Measurements from ENCODE around the gene C1QTNF6. TPM values are rescaled to one million over a fixed set of nuclear protein-coding genes. Genes with fewer than 3 reads are reported as not detected.

Gene C1QTNF6
- total RNA-seq, 1 experiment from 2014 or later: 15.2 TPM

- RAD21 ChIA-PET (ENCODE audit: low non-redundant PET in 1 of 2, low total read pairs in 2 of 2, uncharacterized antibody in 2 of 2, unreplicated experiment in 2 of 2): no interaction called here
- CTCF ChIA-PET: interaction anchor here (1.1 kb wide), 1 partner anchor 38 kb away, joined by 3 read pairs; no protein-coding TSS in a partner anchor
Observed at GRCh38 chr22:37160027-37160426, 28.0 kb downstream of the C1QTNF6 start.

More at GRCh38 chr22:37160027-37160426, 28.0 kb downstream of the C1QTNF6 start:
- Histone ChIP-seq H3K9me3 (ENCODE audit: control insufficient read depth in 1 of 2, insufficient read depth in 1 of 2, low read depth in 1 of 2, low read length in 2 of 2) (peaks cover 0 to 4% of the 10 kb centered on the region in 2 experiments; a peak in 1 of 4 replicates), H3K36me3 (ENCODE audit: control insufficient read depth in 1 of 2, insufficient read depth in 2 of 2, low read length in 2 of 2) (no peaks in the 10 kb centered on the region), H3K27me3 (ENCODE audit: insufficient read depth, low read length) (no peaks in the 10 kb centered on the region), H3K4me3 (replicated peaks in 1 of 2; ENCODE audit: low read depth in 1 of 2, low read length in 2 of 2) (no peak overlapping the region), H3K4me1 (ENCODE audit: control insufficient read depth in 1 of 2, insufficient read depth in 2 of 2, low read length in 2 of 2) (peaks cover 22 to 41% of the 10 kb centered on the region in 2 experiments), H4K20me1 (ENCODE audit: insufficient read depth) (no peaks in the 10 kb centered on the region), H3K79me2 (ENCODE audit: insufficient read depth, low read length) (no peaks in the 10 kb centered on the region), H2AFZ (ENCODE audit: low read depth, low read length, poor library complexity, severe bottlenecking) (no peak overlapping the region), H3K9me2 (ENCODE audit: insufficient read depth) (no peaks in the 10 kb centered on the region), H3K4me2 (ENCODE audit: low read length) (no peak overlapping the region), H3K9ac (ENCODE audit: low read length) (no peak overlapping the region), H3K27ac (ENCODE audit: low read depth, low read length) (no peak overlapping the region)
- POLR2A ChIA-PET: no interaction called here
- intact Hi-C loops (cut with micrococcal nuclease): no loop called here
- no TSS peak for BruUV-seq (replicated peaks)
- DNase-seq (ENCODE audit: low read depth, low spot score): no peak
- peak; percentile 58 for ATAC-seq
- TF ChIP-seq ZBTB33 (IDR thresholded peaks at IDR 0.05; ENCODE audit: extremely low read depth, insufficient replicate concordance, low read length) (no peak), SRF (IDR thresholded peaks at IDR 0.05; ENCODE audit: low read depth) (no peak), CTCF (IDR thresholded peaks at IDR 0.05 in 2 of 3, conservative IDR thresholded peaks at IDR 0.05 in 1 of 3; ENCODE audit: borderline replicate concordance in 1 of 3, insufficient read depth in 1 of 3, low read depth in 2 of 3, low read length in 2 of 3) (peak in 2 of 3 experiments; percentile 12 to 26; a peak in 2 of 6 replicates)

Data from HCT116 (cell line).